SH-SY5Y (cell line): ENCODE results near the gene FSTL5.

Experiments used
- GATA2 ChIP-seq: IDR thresholded peaks from 2 replicates; pipeline ENCODE4 v1.6.1; 2011; ENCODE audit warnings: mild to moderate bottlenecking, low read depth, low read length
- GATA3 ChIP-seq: IDR thresholded peaks from 2 replicates; pipeline ENCODE4 v1.6.1; 2011; ENCODE audit warnings: low read depth, mild to moderate bottlenecking, low read length, moderate library complexity

GRCh38 chr4:162059656-162060055 lies 104.1 kb downstream of the FSTL5 start:
- TF ChIP-seq GATA3 (no peak), GATA2 (no peak)
